ENCODE data around the gene LRRC3B. TPM values are rescaled to one million over a fixed set of nuclear protein-coding genes. Genes with fewer than 3 reads are reported as not detected.

Gene LRRC3B
- total and polyA plus RNA-seq, 4 donors: 0.02 to 0.37 TPM; not detected in 2

DNA sequence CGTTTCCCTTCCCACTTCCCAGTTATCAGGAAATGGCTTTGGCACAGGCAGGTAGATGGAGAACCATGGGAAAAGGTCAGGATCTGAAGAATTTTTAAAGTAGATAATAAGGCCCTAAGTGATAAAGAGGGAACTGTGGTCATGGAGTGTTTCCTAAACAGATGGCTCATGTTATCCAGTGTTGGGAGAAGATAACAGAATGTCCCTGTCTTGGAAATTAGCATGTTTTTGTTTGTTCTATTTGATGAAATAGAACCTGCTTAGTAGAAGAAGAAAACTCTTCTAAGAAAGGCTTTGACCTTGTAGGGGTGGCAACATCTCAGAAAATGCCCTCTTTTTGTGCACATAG, 8.8 kb downstream of the LRRC3B start:
- DNase-seq: no peak
- peaks cover 0 to 2% (median 2%) of the 10 kb centered on the region in 3 donors for H3K27me3 ChIP-seq (ENCODE audit: control insufficient read depth in 3 of 3, insufficient read depth in 3 of 3, low read length in 2 of 3)
- H3K4me1 ChIP-seq (ENCODE audit: control insufficient read depth in 5 of 5, insufficient read depth in 5 of 5, low read length in 5 of 5): peaks cover 0 to 5% (median 0%) of the 10 kb centered on the region in 5 donors
- no peaks in the 10 kb centered on the region for H3K36me3 ChIP-seq (ENCODE audit: control insufficient read depth in 4 of 4, insufficient read depth in 4 of 4, low read length in 4 of 4)
- ATAC-seq (ENCODE audit: insufficient read depth, low FRiP score): no peak
- 47 to 70% methylated on average over 1 of the region's 1 CpG for WGBS, 2 donors
- H3K9ac ChIP-seq (ENCODE audit: insufficient read depth in 1 of 2, low read length in 2 of 2): no peak overlapping the region
- no peaks in the 10 kb centered on the region for H3K9me3 ChIP-seq (ENCODE audit: control insufficient read depth in 4 of 4, insufficient read depth in 3 of 4, low read length in 3 of 4)
- TF ChIP-seq, protein P1, sequence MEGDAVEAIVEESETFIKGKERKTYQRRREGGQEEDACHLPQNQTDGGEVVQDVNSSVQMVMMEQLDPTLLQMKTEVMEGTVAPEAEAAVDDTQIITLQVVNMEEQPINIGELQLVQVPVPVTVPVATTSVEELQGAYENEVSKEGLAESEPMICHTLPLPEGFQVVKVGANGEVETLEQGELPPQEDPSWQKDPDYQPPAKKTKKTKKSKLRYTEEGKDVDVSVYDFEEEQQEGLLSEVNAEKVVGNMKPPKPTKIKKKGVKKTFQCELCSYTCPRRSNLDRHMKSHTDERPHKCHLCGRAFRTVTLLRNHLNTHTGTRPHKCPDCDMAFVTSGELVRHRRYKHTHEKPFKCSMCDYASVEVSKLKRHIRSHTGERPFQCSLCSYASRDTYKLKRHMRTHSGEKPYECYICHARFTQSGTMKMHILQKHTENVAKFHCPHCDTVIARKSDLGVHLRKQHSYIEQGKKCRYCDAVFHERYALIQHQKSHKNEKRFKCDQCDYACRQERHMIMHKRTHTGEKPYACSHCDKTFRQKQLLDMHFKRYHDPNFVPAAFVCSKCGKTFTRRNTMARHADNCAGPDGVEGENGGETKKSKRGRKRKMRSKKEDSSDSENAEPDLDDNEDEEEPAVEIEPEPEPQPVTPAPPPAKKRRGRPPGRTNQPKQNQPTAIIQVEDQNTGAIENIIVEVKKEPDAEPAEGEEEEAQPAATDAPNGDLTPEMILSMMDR (IDR thresholded peaks at IDR 0.05; ENCODE audit: control extremely low read depth, extremely low read depth): no peak
- H3K4me3 ChIP-seq: no peak overlapping the region
- H3K27ac ChIP-seq (ENCODE audit: low read depth in 1 of 2, low read length in 1 of 2): no peak overlapping the region

DNA sequence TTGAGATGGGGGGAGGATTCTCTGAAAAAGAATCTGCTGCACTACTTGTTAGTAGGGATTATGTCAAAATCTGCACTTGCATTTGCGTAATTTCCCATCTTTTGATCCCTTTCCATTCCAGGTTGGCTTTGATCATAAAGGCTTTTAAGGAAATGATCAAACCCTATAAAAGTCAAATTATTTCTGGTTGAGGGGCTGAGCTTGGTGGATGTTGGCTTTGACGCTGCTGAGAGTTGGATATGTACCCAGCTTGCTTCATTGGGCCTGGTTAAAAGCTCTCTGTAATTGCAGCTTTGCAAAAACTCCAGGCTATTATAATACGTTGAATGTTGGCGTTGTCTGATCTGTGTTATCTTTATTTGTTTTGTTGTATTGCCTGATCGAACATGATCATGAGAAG, 12.0 kb downstream of the LRRC3B start:
- H3K27me3 ChIP-seq (ENCODE audit: control insufficient read depth in 3 of 3, insufficient read depth in 3 of 3, low read length in 2 of 3): no peaks in the 10 kb centered on the region
- peaks cover 0 to 5% (median 0%) of the 10 kb centered on the region in 5 donors for H3K4me1 ChIP-seq (ENCODE audit: control insufficient read depth in 5 of 5, insufficient read depth in 5 of 5, low read length in 5 of 5)
- no peaks in the 10 kb centered on the region for H3K36me3 ChIP-seq (ENCODE audit: control insufficient read depth in 4 of 4, insufficient read depth in 4 of 4, low read length in 4 of 4)
- WGBS, 2 donors: 70 to 74% methylated on average over 5 of the region's 5 CpGs
- TF ChIP-seq, protein P1 (IDR thresholded peaks at IDR 0.05; ENCODE audit: control extremely low read depth, extremely low read depth): no peak
- H3K4me3 ChIP-seq: no peak overlapping the region
- ATAC-seq (ENCODE audit: insufficient read depth, low FRiP score) (no peak), DNase-seq (no peak)
- no peaks in the 10 kb centered on the region for H3K9me3 ChIP-seq (ENCODE audit: control insufficient read depth in 4 of 4, insufficient read depth in 3 of 4, low read length in 3 of 4)
- H3K27ac ChIP-seq (ENCODE audit: low read depth in 1 of 2, low read length in 1 of 2): no peak overlapping the region
- H3K9ac ChIP-seq (ENCODE audit: insufficient read depth in 1 of 2, low read length in 2 of 2): no peak overlapping the region

DNA sequence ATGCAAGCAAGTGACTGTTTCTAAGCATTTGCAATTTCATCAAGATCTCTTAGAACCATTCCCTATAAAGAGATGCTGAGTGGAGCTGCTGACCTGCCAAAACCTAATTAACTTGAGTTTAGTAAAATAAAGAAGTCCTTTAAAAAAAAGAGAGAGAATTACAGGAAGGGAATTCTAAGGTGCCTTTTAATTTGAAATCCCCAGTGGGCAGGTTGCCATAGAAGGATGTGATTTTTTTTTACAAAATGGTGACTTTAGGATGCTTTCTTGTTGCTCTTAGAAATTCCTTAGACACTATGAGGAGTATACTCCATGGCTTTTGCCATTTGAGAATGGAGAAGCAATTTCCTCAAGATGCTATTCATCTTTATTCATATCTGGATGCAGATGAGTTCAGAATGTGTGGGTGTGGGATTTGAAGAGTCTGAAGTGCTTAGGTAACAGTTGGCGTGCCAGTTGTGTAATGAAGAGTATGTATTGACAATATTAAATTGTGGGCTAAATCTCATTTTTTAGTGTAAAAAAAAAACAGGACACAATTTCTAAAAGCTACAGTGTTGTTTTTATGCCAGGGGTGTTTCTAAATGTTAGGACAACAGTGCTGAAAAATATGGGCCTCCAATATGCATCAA, 13.6 kb downstream of the LRRC3B start:
- Histone ChIP-seq H3K9ac (ENCODE audit: insufficient read depth in 1 of 2, low read length in 2 of 2) (no peak overlapping the region), H3K4me3 (no peak overlapping the region), H3K4me1 (ENCODE audit: control insufficient read depth in 5 of 5, insufficient read depth in 5 of 5, low read length in 5 of 5) (peaks cover 0 to 4% (median 0%) of the 10 kb centered on the region in 5 donors), H3K9me3 (ENCODE audit: control insufficient read depth in 4 of 4, insufficient read depth in 3 of 4, low read length in 3 of 4) (no peaks in the 10 kb centered on the region), H3K36me3 (ENCODE audit: control insufficient read depth in 4 of 4, insufficient read depth in 4 of 4, low read length in 4 of 4) (no peaks in the 10 kb centered on the region), H3K27me3 (ENCODE audit: control insufficient read depth in 3 of 3, insufficient read depth in 3 of 3, low read length in 2 of 3) (no peaks in the 10 kb centered on the region), H3K27ac (ENCODE audit: low read depth in 1 of 2, low read length in 1 of 2) (no peak overlapping the region)
- ATAC-seq (ENCODE audit: insufficient read depth, low FRiP score) (no peak), DNase-seq (no peak)
- WGBS, 2 donors: 86 to 97% methylated on average over 1 of the region's 1 CpG
- TF ChIP-seq, protein P1 (IDR thresholded peaks at IDR 0.05; ENCODE audit: control extremely low read depth, extremely low read depth): no peak

DNA sequence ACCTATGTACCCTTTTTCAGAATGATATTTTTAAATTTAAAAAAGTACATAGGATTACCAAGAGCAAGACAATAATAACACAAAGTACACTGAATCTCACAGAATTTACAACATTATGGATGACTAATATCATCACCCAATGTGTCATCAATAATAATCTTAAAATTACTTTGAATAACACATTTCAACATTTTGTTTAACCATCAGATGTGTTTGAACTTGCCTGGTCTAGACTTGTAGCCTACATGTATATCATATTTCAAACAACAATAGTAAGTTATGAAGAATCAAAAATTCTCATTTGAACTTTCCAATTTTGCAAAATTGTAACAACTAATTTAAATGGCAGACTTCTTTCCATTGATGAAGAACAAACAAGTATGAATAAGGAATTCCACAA, 15.1 kb downstream of the LRRC3B start:
- DNase-seq: no peak
- Histone ChIP-seq H3K36me3 (ENCODE audit: control insufficient read depth in 4 of 4, insufficient read depth in 4 of 4, low read length in 4 of 4) (no peaks in the 10 kb centered on the region), H3K27ac (ENCODE audit: low read depth in 1 of 2, low read length in 1 of 2) (no peak overlapping the region), H3K4me1 (ENCODE audit: control insufficient read depth in 5 of 5, insufficient read depth in 5 of 5, low read length in 5 of 5) (no peaks in the 10 kb centered on the region), H3K27me3 (ENCODE audit: control insufficient read depth in 3 of 3, insufficient read depth in 3 of 3, low read length in 2 of 3) (no peaks in the 10 kb centered on the region), H3K9ac (ENCODE audit: insufficient read depth in 1 of 2, low read length in 2 of 2) (no peak overlapping the region), H3K4me3 (no peak overlapping the region), H3K9me3 (ENCODE audit: control insufficient read depth in 4 of 4, insufficient read depth in 3 of 4, low read length in 3 of 4) (no peaks in the 10 kb centered on the region)
- no peak for ATAC-seq (ENCODE audit: insufficient read depth, low FRiP score)
- TF ChIP-seq, protein P1 (IDR thresholded peaks at IDR 0.05; ENCODE audit: control extremely low read depth, extremely low read depth): no peak

Data from lung (tissue), 12 donors.